ENCODE results near the gene SAFB. TPM values are rescaled to one million over a fixed set of nuclear protein-coding genes. Genes with fewer than 3 reads are reported as not detected.

SAFB gene
- polyA plus RNA-seq, 2 of the 4 experiments (the other 2 are of a cell fraction): 55.0 to 74.0 TPM

DNA sequence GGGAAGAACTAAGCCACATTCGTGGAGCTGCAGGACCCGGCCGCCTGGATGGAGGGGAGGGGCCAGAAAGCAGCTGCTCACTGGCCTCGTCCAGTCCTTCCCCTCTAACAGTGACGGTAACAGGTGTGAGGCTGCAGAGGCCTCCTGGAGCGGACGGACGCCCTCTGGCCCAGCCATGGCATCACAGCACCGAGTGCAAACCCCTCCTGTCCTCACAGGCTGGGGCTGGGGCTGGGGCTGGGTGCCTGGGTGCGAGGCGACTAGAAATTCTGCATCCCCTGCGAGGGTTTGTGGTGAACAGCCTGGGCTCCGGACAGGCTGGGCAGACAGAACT is 53.9 kb downstream of the SAFB start:
- H3K4me1 ChIP-seq: peaks cover 9% of the 10 kb centered on the region; the same call in 1 of the 3 replicates

DNA sequence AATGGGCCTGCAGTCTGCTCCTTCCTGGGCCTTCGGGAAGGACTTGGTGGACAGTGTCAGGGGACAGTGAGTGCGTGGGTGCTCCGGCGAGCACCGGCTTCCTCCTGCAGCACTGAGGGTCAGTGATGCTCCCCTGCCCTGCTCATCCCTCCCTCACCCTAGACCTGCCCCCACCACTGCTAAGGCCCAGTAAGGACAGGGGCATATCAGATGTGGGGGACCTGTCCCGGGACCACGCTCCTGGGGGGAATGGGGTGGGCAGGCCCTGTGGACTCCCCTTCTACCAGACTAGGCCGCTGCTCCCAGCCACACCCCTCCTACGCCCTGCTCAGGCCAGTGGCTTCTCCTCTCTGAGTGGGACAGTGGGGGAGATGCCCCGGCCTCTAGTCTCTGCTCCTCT is 54.3 kb downstream of the SAFB start:
- H3K27ac ChIP-seq: no peak overlapping the region
- ChIA-PET CTCF (interaction anchor here (0.7 to 2.7 kb wide), 3 partner anchors 10 to 12 kb away, joined by 3 to 6 read pairs (median 5); partner anchors contain the start of gene RPL36), POLR2A (no interaction called here)
- peaks cover 9% of the 10 kb centered on the region; the same call in 1 of the 3 replicates for H3K4me1 ChIP-seq
- DNase-seq (ENCODE audit: low read depth in 1 of 2, low spot score in 1 of 2) (no peak), ATAC-seq (no peak), FAIRE-seq (no peak)
- no peak for TF ChIP-seq FOXS1 (CRISPR knock-in tag; IDR thresholded peaks at IDR 0.05)
- no peak for TF ChIP-seq ZNF302 (CRISPR knock-in tag; IDR thresholded peaks at IDR 0.05)
- no peak for TF ChIP-seq NPAS2 (CRISPR knock-in tag; IDR thresholded peaks at IDR 0.05; ENCODE audit: borderline replicate concordance)
- TF ChIP-seq ZFP36 (IDR thresholded peaks at IDR 0.05; ENCODE audit: borderline replicate concordance, partially characterized antibody): no peak
- no peaks in the 10 kb centered on the region for H3K9me3 ChIP-seq
- H3K4me2 ChIP-seq: no peak overlapping the region
- 93% methylated on average over 5 of the region's 10 CpGs for WGBS (ENCODE audit: missing lambda C conversion rate)
- no peak overlapping the region for H3K4me3 ChIP-seq

More for the DNA sequence above, 53.9 kb downstream of the SAFB start:
- no peaks in the 10 kb centered on the region for H3K9me3 ChIP-seq
- ChIA-PET POLR2A (no interaction called here), CTCF (interaction anchor here (0.7 to 2.7 kb wide), 4 partner anchors 10 to 13 kb away, joined by 3 to 6 read pairs (median 4); partner anchors contain the start of gene RPL36)
- ATAC-seq (no peak), DNase-seq (ENCODE audit: low read depth in 1 of 2, low spot score in 1 of 2) (no peak), FAIRE-seq (no peak)
- WGBS (ENCODE audit: missing lambda C conversion rate): 84% methylated on average over 9 of the region's 13 CpGs
- H3K4me3 ChIP-seq: no peak overlapping the region
- no peak overlapping the region for H3K27ac ChIP-seq
- TF ChIP-seq RAD21 (conservative IDR thresholded peaks at IDR 0.05 in 1 of 2, IDR thresholded peaks at IDR 0.05 in 1 of 2) (no peak), ESRRA (IDR thresholded peaks at IDR 0.05; ENCODE audit: borderline replicate concordance, low read length) (no peak), RCOR1 (IDR thresholded peaks at IDR 0.05; ENCODE audit: low read depth, low read length) (no peak), CEBPB (IDR thresholded peaks at IDR 0.05) (no peak), HOXA7 (CRISPR knock-in tag; IDR thresholded peaks at IDR 0.05) (no peak), MYC (IDR thresholded peaks at IDR 0.05; ENCODE audit: borderline replicate concordance, low read length) (no peak), CHD4 (IDR thresholded peaks at IDR 0.05; ENCODE audit: borderline replicate concordance) (no peak), ZSCAN20 (CRISPR knock-in tag; IDR thresholded peaks at IDR 0.05) (no peak), RFX5 (IDR thresholded peaks at IDR 0.05) (no peak), TFCP2L1 (CRISPR knock-in tag; IDR thresholded peaks at IDR 0.05) (no peak), FOSL2 (IDR thresholded peaks at IDR 0.05) (no peak), FOSL2 (CRISPR knock-in tag; IDR thresholded peaks at IDR 0.05) (no peak), FOXS1 (CRISPR knock-in tag; IDR thresholded peaks at IDR 0.05) (no peak), JUN (IDR thresholded peaks at IDR 0.05) (no peak), BHLHE40 (IDR thresholded peaks at IDR 0.05; ENCODE audit: low read depth, low read length) (no peak)
- TF ChIP-seq, protein P1, sequence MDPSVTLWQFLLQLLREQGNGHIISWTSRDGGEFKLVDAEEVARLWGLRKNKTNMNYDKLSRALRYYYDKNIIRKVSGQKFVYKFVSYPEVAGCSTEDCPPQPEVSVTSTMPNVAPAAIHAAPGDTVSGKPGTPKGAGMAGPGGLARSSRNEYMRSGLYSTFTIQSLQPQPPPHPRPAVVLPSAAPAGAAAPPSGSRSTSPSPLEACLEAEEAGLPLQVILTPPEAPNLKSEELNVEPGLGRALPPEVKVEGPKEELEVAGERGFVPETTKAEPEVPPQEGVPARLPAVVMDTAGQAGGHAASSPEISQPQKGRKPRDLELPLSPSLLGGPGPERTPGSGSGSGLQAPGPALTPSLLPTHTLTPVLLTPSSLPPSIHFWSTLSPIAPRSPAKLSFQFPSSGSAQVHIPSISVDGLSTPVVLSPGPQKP (IDR thresholded peaks at IDR 0.05; ENCODE audit: low read depth, low read length): no peak
- TF ChIP-seq, protein P2, sequence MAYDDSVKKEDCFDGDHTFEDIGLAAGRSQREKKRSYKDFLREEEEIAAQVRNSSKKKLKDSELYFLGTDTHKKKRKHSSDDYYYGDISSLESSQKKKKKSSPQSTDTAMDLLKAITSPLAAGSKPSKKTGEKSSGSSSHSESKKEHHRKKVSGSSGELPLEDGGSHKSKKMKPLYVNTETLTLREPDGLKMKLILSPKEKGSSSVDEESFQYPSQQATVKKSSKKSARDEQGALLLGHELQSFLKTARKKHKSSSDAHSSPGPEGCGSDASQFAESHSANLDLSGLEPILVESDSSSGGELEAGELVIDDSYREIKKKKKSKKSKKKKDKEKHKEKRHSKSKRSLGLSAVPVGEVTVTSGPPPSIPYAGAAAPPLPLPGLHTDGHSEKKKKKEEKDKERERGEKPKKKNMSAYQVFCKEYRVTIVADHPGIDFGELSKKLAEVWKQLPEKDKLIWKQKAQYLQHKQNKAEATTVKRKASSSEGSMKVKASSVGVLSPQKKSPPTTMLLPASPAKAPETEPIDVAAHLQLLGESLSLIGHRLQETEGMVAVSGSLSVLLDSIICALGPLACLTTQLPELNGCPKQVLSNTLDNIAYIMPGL (CRISPR knock-in tag; IDR thresholded peaks at IDR 0.05; ENCODE audit: borderline replicate concordance): no peak
- TF ChIP-seq, protein P3, sequence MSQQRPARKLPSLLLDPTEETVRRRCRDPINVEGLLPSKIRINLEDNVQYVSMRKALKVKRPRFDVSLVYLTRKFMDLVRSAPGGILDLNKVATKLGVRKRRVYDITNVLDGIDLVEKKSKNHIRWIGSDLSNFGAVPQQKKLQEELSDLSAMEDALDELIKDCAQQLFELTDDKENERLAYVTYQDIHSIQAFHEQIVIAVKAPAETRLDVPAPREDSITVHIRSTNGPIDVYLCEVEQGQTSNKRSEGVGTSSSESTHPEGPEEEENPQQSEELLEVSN (IDR thresholded peaks at IDR 0.05; ENCODE audit: borderline replicate concordance, low read depth): no peak
- TF ChIP-seq, protein P4, sequence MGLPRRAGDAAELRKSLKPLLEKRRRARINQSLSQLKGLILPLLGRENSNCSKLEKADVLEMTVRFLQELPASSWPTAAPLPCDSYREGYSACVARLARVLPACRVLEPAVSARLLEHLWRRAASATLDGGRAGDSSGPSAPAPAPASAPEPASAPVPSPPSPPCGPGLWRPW (IDR thresholded peaks at IDR 0.05): no peak
- no peak overlapping the region for H3K4me2 ChIP-seq
